GM18858 (cell line): Measurements from ENCODE around the gene JCAD.

Experiments
- ATAC-seq: cut with Tn5 transposase; IDR thresholded peaks from one replicate; pipeline ENCODE4 v1.9.1; 2021; ENCODE audit not compliant: unreplicated experiment

JCAD gene

GRCh38 chr10:30073045-30073766, 13.8 kb upstream of the JCAD start:
- ATAC-seq, result no peak

- ATAC-seq, result no peak
Observed at GRCh38 chr10:30072068-30072467, 12.7 kb upstream of the JCAD start.

DNA sequence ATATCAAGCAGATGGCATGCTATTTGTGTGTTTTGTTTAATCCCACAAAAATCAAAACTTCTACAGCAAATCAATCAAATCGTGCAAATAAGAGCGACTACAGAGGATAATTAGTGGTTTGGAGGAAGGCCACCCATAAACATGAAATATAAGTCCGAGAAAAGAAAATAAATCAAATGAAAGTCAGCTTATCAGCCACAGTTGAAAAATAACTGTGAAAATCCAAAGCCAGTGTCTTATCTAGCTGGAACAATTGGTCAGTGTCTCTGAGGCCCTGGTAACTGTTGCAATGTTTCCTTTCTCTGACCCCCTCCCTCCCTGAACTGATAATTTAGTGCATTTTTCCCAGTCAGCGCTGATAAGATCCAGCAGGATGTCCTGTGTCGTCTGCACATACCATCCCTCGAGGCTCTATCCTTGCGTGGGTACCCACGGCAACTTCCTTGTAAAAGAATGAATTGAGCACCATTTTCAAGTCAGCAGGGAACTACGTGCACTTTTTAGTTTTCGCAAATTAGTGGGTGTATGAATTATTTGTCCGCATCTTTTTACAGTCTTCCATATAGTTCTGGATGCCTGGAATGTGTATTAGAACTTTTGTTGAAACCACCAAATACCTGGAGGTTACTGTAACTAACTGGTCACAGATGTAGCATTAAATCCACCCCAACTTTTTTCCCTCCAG, 10.8 kb upstream of the JCAD start:
- no peak for ATAC-seq

GRCh38 chr10:30068492-30069223, 9.3 kb upstream of the JCAD start:
- no peak for ATAC-seq

- ATAC-seq, result no peak
Observed at GRCh38 chr10:30063099-30063498, 3.7 kb upstream of the JCAD start.

- ATAC-seq, result no peak
Observed at GRCh38 chr10:30062582-30062981, 3.2 kb upstream of the JCAD start.

GRCh38 chr10:30062090-30062489, 2.7 kb upstream of the JCAD start:
- no peak for ATAC-seq

DNA sequence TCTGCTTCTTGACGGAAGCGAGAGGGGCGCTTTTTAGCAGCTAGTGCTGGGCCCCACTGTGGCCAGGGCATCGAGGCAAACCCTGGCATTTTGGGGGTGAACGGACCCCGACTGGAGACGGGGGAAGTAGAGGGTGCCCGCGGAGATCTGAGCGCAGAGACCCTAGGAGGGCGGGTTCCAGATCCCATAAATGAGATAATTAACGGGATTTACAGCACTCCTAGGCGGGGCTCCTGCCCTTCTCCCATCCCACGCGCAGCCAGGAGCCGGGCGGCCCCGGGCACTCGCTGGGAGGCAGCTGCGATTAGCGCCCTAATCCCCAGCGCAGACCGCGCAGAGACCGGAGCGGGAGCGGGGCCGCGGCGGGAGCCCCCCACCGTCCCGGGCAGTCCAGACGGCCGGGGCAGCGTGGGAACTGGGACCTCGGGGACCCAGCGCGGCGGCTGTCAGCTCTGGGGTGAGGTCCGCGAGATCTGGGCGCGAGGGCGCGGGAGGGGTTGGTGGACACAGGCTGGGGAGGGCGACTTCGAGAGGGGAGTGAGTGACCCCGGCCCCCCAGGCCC, 735 bp downstream of the JCAD start:
- no peak for ATAC-seq

DNA sequence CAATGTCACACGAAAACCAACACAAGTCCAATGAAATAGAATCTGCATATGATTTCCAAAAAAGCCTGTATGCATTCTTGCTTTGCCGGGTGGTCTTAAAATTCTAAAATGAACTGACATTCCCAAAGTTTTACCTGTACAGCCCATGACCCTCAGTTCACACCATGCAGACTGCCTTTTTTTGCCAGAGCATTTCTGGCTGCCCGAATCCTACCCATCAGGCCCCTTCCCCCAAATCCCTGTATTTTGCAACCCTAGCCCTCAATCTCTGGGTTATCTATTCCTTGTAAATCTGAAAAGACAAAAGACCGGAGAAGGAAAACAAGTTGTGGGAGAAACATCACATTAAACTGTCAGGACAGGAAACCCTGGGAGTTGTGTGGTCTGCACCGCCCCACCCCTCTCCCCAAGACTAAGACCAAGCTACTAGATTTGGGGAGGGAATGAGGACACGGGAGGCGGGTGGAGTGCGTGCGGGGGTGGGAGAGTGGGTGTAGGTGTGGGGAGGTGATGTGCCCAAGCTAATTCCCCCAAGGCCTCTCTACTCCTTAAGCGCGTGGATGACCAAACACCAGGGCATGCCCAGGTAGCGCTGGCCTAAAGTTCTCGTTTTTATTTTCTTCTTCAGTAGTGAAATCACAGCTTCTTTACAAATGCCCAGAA, 1.4 kb downstream of the JCAD start:
- ATAC-seq, result no peak

DNA sequence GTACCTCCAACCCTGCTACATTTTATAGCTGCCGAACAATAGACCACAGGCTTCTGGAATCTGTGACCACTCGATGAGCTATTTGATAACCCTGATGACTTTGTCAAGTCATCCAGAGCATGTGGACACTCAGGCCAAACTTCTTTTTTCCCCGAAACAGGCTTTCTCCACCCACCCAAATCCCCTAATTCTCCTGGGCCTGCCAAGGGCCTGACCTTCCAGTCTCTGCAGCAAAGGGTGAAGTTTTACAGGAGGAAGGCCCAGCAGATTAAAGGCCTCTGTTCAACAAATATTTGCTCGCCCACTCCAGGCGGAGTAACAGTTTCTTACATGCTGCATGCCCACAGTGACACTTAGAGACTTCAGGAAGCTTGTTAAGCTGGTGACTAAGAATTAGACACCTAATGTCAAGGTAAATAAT, 2.0 kb downstream of the JCAD start:
- no peak for ATAC-seq

DNA sequence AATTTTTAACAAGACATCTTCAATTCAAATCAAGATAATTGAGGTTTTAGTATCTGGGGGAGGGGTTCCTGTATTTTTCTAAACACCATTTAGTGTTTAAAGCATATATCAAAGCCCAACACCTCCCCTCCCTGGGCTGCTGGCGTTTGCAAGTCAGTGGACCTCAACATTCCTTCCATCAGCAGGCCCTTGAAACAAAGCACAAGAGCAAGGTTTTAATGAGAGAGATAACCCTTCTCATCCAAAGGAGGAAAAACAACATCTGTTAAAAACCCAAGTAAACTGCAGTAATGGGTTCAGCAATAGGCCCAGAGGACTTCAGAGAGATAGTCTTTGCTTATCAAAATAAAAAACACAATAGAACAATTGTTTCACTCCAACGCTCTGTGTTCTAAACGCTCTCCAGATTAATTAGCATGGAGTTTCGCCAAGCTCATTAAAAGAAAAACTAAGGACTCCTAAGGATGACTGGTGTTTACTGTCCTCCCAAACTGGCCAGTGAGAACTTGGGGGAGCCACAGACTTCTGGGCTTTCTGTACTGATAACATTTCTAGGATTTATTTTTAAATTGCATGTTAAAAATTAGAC, 2.5 kb downstream of the JCAD start:
- ATAC-seq, result no peak

- ATAC-seq, result no peak
Observed at GRCh38 chr10:30056281-30056680, 3.1 kb downstream of the JCAD start.

DNA sequence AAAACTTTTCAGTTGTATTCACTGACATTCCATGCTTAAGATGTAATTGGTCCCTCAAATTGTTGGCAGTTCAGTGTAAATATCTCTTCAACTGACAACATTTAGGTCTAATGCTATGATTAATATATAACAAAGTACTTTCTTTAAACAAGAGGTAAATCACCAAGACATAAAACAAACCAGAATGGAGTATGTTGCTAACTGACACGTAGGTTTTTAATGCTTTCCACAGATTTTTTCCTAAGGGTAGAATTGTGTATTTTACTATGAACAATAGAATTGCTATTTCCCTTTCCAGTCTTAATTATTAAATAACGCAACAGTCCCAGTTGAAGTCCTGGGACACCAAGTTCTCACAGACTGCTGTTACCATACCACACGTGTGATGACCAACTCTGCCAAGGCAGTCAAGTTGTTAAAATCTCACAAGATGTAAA, 4.1 kb downstream of the JCAD start:
- ATAC-seq, result no peak

GRCh38 chr10:30052062-30052461, 7.3 kb downstream of the JCAD start:
- no peak for ATAC-seq

DNA sequence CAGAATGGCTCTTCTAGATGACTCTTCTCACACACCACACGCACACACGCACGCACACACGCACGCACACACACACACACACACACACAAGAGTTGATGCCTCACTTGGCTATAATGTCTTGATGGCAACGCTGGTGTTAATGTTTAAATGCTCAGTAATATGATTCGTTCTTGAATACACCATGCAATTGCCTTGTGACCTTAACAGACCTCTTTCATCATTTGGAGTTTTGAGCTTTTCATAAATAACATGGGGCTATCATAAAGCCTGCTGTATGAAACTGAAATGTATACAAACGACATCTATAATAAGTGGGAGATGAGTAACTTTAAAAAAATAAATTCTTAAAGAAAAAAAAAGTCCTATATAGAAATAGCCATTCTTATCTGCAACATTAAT, 8.2 kb downstream of the JCAD start:
- ATAC-seq, result no peak

DNA sequence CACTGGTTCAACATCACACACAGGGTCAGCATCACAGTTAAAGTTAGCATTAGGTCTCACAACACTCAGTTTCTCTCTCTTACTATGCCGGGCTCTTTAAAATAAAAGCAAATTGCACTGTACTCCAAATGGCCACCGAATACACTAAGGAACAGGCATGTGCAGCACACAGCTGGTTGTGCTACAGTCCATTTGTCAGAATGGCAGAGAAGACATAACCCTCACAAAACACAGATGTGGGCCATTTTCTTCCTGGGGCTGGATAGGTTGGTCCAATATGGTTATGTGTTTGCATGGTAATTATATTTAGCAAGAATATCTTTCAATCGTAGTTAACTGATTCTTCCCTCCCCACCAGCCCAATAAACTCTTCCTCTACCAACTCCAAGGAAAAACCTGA, 9.0 kb downstream of the JCAD start:
- ATAC-seq, result no peak

GRCh38 chr10:30048768-30049517, 10.4 kb downstream of the JCAD start:
- no peak for ATAC-seq

DNA sequence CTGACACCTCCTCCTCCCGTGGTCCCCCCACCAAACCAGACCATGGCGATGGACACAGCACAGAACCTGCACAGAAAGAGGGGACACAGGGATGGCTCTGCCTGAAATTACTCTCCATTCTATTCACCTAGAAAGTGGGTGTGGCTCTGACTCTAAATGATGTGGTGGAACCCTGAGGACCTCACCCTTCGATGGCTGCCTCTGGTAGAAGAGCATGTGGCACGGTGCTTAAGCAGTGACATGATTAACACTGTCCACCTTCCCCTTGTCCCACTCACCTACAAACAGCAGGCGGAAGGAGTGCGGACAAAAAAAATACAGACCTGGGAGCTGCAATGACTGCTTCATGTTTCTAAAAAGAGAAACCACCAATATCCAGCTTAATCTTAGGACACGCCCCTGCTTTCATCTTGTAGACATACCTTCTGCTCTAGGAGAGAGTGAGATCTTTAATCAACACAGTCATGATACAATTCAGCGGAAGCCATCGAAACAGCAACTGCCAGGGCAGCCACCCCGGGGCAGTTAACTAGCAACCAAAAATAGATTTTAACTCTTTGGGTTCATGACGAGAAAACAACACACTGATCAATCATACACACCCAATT, 11.4 kb downstream of the JCAD start:
- no peak for ATAC-seq

DNA sequence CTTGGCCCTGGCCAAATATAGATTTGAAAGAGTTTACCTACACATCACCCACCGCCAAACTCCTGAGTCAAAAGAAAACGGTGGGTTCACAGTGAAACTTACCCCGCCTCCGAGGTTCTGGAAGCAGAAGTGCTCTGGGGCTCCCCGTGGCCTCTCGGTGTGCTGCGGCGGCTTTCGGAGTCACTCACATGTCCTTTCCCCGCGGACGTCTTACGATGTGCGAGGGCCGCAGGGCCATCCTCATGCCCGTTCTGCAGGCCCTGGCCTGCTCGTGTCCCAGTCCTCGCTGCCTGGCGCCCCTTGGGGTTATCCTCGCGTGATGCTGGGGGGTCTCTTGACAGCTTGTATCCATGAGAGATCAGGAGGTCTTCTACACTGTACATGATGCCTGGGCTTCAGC, 12.0 kb downstream of the JCAD start:
- no peak for ATAC-seq

GRCh38 chr10:30046476-30046875, 12.9 kb downstream of the JCAD start:
- no peak for ATAC-seq
